Measurements from ENCODE around the gene PCSK5. TPM values are rescaled to one million over a fixed set of nuclear protein-coding genes. Genes with fewer than 3 reads are reported as not detected.

The PCSK5 gene
- polyA plus RNA-seq, 1 donor (not counting 4 experiments of a cell fraction or from before 2014, with no cell fraction given) = 1.9 TPM

- dilution Hi-C loops (cut with MboI; ENCODE audit: extremely low pct_ligation_motif_present, low sequenced_read_pairs) = no loop called here
- FAIRE-seq = peak; percentile 23
- no peaks in the 10 kb centered on the region for H3K27me3 ChIP-seq (ENCODE audit: control insufficient read depth, extremely low read depth, insufficient read depth, low read length)
- DNase-seq (ENCODE audit: low read depth, low spot score) = no peak
- H3K36me3 ChIP-seq (ENCODE audit: control insufficient read depth in 2 of 2, extremely low read depth in 1 of 2, insufficient read depth in 2 of 2, low read length in 2 of 2) = no peaks in the 10 kb centered on the region
- no peaks in the 10 kb centered on the region for H3K9me1 ChIP-seq (ENCODE audit: control insufficient read depth, extremely low read depth, insufficient read depth, low read length)
- H3K9me3 ChIP-seq (ENCODE audit: control insufficient read depth, low read depth, low read length) = no peaks in the 10 kb centered on the region
- TF ChIP-seq EZH2 (IDR thresholded peaks at IDR 0.05; ENCODE audit: low read length) = no peak
- TF ChIP-seq, protein P1, sequence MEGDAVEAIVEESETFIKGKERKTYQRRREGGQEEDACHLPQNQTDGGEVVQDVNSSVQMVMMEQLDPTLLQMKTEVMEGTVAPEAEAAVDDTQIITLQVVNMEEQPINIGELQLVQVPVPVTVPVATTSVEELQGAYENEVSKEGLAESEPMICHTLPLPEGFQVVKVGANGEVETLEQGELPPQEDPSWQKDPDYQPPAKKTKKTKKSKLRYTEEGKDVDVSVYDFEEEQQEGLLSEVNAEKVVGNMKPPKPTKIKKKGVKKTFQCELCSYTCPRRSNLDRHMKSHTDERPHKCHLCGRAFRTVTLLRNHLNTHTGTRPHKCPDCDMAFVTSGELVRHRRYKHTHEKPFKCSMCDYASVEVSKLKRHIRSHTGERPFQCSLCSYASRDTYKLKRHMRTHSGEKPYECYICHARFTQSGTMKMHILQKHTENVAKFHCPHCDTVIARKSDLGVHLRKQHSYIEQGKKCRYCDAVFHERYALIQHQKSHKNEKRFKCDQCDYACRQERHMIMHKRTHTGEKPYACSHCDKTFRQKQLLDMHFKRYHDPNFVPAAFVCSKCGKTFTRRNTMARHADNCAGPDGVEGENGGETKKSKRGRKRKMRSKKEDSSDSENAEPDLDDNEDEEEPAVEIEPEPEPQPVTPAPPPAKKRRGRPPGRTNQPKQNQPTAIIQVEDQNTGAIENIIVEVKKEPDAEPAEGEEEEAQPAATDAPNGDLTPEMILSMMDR (optimal IDR thresholded peaks at IDR 0.05 in 1 of 3, IDR thresholded peaks at IDR 0.05 in 1 of 3, conservative IDR thresholded peaks at IDR 0.05 in 1 of 3; ENCODE audit: extremely low read depth in 1 of 3, insufficient read depth in 2 of 3, low read length in 3 of 3) = no peak
- no peaks in the 10 kb centered on the region for H3K79me2 ChIP-seq (ENCODE audit: control insufficient read depth, insufficient read depth, low read length)
- no peak overlapping the region for H3K9ac ChIP-seq (ENCODE audit: control insufficient read depth, extremely low read depth, insufficient read depth, low read length)
- no peak overlapping the region for H3K27ac ChIP-seq (ENCODE audit: control insufficient read depth, insufficient read depth, low read length)
- no peak overlapping the region for H3K4me3 ChIP-seq (ENCODE audit: control insufficient read depth in 2 of 3, extremely low read depth in 1 of 3, insufficient read depth in 2 of 3, low read depth in 1 of 3, low read length in 3 of 3)
- H4K20me1 ChIP-seq (ENCODE audit: control insufficient read depth, extremely low read depth, insufficient read depth, low read length) = no peaks in the 10 kb centered on the region
- H3K4me1 ChIP-seq (ENCODE audit: control insufficient read depth, extremely low read depth, insufficient read depth, low read length) = peaks cover 5% of the 10 kb centered on the region
- no peak overlapping the region for H3K4me2 ChIP-seq (ENCODE audit: control insufficient read depth, extremely low read depth, insufficient read depth, low read depth, low read length)
- H2AFZ ChIP-seq (ENCODE audit: control insufficient read depth, low read length) = peak overlapping the region; percentile 21
Measured at GRCh38 chr9:76223749-76224340, 333.4 kb downstream of the PCSK5 start.

GRCh38 chr9:76227156-76227555 lies 336.7 kb downstream of the PCSK5 start:
- H4K20me1 ChIP-seq (ENCODE audit: control insufficient read depth, extremely low read depth, insufficient read depth, low read length) = no peaks in the 10 kb centered on the region
- no peak overlapping the region for H3K4me3 ChIP-seq (ENCODE audit: control insufficient read depth in 2 of 3, extremely low read depth in 1 of 3, insufficient read depth in 2 of 3, low read depth in 1 of 3, low read length in 3 of 3)
- H3K9me3 ChIP-seq (ENCODE audit: control insufficient read depth, low read depth, low read length) = no peaks in the 10 kb centered on the region
- H3K4me2 ChIP-seq (ENCODE audit: control insufficient read depth, extremely low read depth, insufficient read depth, low read depth, low read length) = no peak overlapping the region
- no peaks in the 10 kb centered on the region for H3K9me1 ChIP-seq (ENCODE audit: control insufficient read depth, extremely low read depth, insufficient read depth, low read length)
- DNase-seq (ENCODE audit: low read depth, low spot score) (no peak), FAIRE-seq (no peak)
- H3K4me1 ChIP-seq (ENCODE audit: control insufficient read depth, extremely low read depth, insufficient read depth, low read length) = peaks cover 5% of the 10 kb centered on the region
- no peaks in the 10 kb centered on the region for H3K36me3 ChIP-seq (ENCODE audit: control insufficient read depth in 2 of 2, extremely low read depth in 1 of 2, insufficient read depth in 2 of 2, low read length in 2 of 2)
- dilution Hi-C loops (cut with MboI; ENCODE audit: extremely low pct_ligation_motif_present, low sequenced_read_pairs) = no loop called here
- H3K27me3 ChIP-seq (ENCODE audit: control insufficient read depth, extremely low read depth, insufficient read depth, low read length) = no peaks in the 10 kb centered on the region
- no peaks in the 10 kb centered on the region for H3K79me2 ChIP-seq (ENCODE audit: control insufficient read depth, insufficient read depth, low read length)
- TF ChIP-seq EZH2 (IDR thresholded peaks at IDR 0.05; ENCODE audit: low read length) = no peak
- TF ChIP-seq, protein P1 (optimal IDR thresholded peaks at IDR 0.05 in 1 of 3, IDR thresholded peaks at IDR 0.05 in 1 of 3, conservative IDR thresholded peaks at IDR 0.05 in 1 of 3; ENCODE audit: extremely low read depth in 1 of 3, insufficient read depth in 2 of 3, low read length in 3 of 3) = no peak
- no peak overlapping the region for H3K27ac ChIP-seq (ENCODE audit: control insufficient read depth, insufficient read depth, low read length)
- no peak overlapping the region for H3K9ac ChIP-seq (ENCODE audit: control insufficient read depth, extremely low read depth, insufficient read depth, low read length)
- H2AFZ ChIP-seq (ENCODE audit: control insufficient read depth, low read length) = no peak overlapping the region
